ENCODE data around the gene QSOX2. TPM values are rescaled to one million over a fixed set of nuclear protein-coding genes. Genes with fewer than 3 reads are reported as not detected.

QSOX2 gene
- total and polyA plus RNA-seq, 2 experiments from 2014 or later, result 9.2 to 29.2 TPM

DNA sequence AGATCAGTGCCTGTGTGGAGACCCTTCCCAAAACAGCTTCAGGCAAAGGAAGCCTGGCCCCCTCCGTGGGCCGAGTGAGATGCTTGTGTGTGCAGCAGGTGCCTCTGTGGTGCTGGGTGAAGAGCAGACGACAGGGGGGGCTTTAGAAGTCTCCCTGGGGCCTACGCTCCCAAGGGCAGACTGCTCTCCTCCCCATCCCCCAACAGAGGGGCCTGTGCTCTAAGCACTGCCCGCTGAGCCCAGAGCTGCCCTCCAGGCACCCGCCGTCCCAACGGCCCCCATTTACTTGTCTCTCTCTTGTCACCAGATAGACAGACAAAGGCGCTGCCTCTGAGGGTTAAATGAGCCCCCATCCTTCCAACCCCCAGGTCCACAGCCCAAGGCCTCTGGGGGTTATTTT, 38.0 kb downstream of the QSOX2 start:
- Histone ChIP-seq H4K20me1 (replicated peaks; ENCODE audit: insufficient read depth) (peaks cover 16% of the 10 kb centered on the region), H3K79me2 (replicated peaks; ENCODE audit: insufficient read depth) (no peaks in the 10 kb centered on the region), H3K27me3 (ENCODE audit: insufficient read depth) (peaks cover 37% of the 10 kb centered on the region), H3K4me2 (no peak overlapping the region), H3K4me3 (no peak overlapping the region), H3K36me3 (ENCODE audit: insufficient read depth) (no peaks in the 10 kb centered on the region), H3K9me2 (ENCODE audit: insufficient read depth) (no peaks in the 10 kb centered on the region), H2AFZ (no peak overlapping the region), H3K27ac (ENCODE audit: low read depth) (no peak overlapping the region), H3F3A (replicated peaks; ENCODE audit: low read depth) (0 out of 2 replicates have a peak, but pooled peaks cover 2% of the 10 kb centered on the region), H3K4me1 (ENCODE audit: insufficient read depth) (no peaks in the 10 kb centered on the region; the same call in 1 of the 2 replicates)
- no peaks in the 10 kb centered on the region for H3K9me3 Mint-ChIP-seq
- no peak for DNase-seq (ENCODE audit: low spot score)
- H3K4me1 Mint-ChIP-seq, result peaks cover 7% of the 10 kb centered on the region; the same call in 2 of the 3 replicates
- no peak overlapping the region for H3K27ac Mint-ChIP-seq
- no peak for ATAC-seq
- H3K4me3 Mint-ChIP-seq, result no peak overlapping the region
- peaks cover 15% of the 10 kb centered on the region for H3K36me3 Mint-ChIP-seq (ENCODE audit: low read depth)
- TF ChIP-seq, protein P1, sequence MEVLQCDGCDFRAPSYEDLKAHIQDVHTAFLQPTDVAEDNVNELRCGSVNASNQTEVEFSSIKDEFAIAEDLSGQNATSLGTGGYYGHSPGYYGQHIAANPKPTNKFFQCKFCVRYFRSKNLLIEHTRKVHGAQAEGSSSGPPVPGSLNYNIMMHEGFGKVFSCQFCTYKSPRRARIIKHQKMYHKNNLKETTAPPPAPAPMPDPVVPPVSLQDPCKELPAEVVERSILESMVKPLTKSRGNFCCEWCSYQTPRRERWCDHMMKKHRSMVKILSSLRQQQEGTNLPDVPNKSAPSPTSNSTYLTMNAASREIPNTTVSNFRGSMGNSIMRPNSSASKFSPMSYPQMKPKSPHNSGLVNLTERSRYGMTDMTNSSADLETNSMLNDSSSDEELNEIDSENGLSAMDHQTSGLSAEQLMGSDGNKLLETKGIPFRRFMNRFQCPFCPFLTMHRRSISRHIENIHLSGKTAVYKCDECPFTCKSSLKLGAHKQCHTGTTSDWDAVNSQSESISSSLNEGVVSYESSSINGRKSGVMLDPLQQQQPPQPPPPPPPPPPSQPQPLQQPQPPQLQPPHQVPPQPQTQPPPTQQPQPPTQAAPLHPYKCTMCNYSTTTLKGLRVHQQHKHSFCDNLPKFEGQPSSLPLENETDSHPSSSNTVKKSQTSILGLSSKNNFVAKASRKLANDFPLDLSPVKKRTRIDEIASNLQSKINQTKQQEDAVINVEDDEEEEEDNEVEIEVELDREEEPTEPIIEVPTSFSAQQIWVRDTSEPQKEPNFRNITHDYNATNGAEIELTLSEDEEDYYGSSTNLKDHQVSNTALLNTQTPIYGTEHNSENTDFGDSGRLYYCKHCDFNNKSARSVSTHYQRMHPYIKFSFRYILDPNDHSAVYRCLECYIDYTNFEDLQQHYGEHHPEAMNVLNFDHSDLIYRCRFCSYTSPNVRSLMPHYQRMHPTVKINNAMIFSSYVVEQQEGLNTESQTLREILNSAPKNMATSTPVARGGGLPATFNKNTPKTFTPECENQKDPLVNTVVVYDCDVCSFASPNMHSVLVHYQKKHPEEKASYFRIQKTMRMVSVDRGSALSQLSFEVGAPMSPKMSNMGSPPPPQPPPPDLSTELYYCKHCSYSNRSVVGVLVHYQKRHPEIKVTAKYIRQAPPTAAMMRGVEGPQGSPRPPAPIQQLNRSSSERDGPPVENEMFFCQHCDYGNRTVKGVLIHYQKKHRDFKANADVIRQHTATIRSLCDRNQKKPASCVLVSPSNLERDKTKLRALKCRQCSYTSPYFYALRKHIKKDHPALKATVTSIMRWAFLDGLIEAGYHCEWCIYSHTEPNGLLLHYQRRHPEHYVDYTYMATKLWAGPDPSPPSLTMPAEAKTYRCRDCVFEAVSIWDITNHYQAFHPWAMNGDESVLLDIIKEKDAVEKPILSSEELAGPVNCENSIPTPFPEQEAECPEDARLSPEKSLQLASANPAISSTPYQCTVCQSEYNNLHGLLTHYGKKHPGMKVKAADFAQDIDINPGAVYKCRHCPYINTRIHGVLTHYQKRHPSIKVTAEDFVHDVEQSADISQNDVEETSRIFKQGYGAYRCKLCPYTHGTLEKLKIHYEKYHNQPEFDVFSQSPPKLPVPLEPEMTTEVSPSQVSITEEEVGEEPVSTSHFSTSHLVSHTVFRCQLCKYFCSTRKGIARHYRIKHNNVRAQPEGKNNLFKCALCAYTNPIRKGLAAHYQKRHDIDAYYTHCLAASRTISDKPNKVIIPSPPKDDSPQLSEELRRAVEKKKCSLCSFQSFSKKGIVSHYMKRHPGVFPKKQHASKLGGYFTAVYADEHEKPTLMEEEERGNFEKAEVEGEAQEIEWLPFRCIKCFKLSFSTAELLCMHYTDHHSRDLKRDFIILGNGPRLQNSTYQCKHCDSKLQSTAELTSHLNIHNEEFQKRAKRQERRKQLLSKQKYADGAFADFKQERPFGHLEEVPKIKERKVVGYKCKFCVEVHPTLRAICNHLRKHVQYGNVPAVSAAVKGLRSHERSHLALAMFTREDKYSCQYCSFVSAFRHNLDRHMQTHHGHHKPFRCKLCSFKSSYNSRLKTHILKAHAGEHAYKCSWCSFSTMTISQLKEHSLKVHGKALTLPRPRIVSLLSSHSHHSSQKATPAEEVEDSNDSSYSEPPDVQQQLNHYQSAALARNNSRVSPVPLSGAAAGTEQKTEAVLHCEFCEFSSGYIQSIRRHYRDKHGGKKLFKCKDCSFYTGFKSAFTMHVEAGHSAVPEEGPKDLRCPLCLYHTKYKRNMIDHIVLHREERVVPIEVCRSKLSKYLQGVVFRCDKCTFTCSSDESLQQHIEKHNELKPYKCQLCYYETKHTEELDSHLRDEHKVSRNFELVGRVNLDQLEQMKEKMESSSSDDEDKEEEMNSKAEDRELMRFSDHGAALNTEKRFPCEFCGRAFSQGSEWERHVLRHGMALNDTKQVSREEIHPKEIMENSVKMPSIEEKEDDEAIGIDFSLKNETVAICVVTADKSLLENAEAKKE (CRISPR knock-in tag; IDR thresholded peaks at IDR 0.05), result no peak
- no peak for TF ChIP-seq EZH2 (IDR thresholded peaks at IDR 0.05; ENCODE audit: low read depth, unreplicated experiment)
- TF ChIP-seq ZNF331 (CRISPR knock-in tag; IDR thresholded peaks at IDR 0.05; ENCODE audit: low read depth), result no peak
- TF ChIP-seq STAT1 (IDR thresholded peaks at IDR 0.05; ENCODE audit: unreplicated experiment), result no peak
- no peak for TF ChIP-seq EZH2phosphoT487 (IDR thresholded peaks at IDR 0.05; ENCODE audit: unreplicated experiment)
- no peak for TF ChIP-seq NANOG (IDR thresholded peaks at IDR 0.05; ENCODE audit: borderline replicate concordance)
- TF ChIP-seq CREB1 (CRISPR knock-in tag; IDR thresholded peaks at IDR 0.05; ENCODE audit: low read depth), result no peak
- TF ChIP-seq JUNB (IDR thresholded peaks at IDR 0.05; ENCODE audit: unreplicated experiment), result no peak
- no peak for TF ChIP-seq POLR2AphosphoS5 (IDR thresholded peaks at IDR 0.05; ENCODE audit: low read depth)
- TF ChIP-seq ZNF114 (CRISPR knock-in tag; IDR thresholded peaks at IDR 0.05), result no peak
- TF ChIP-seq, protein P2, sequence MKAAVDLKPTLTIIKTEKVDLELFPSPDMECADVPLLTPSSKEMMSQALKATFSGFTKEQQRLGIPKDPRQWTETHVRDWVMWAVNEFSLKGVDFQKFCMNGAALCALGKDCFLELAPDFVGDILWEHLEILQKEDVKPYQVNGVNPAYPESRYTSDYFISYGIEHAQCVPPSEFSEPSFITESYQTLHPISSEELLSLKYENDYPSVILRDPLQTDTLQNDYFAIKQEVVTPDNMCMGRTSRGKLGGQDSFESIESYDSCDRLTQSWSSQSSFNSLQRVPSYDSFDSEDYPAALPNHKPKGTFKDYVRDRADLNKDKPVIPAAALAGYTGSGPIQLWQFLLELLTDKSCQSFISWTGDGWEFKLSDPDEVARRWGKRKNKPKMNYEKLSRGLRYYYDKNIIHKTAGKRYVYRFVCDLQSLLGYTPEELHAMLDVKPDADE (IDR thresholded peaks at IDR 0.05), result no peak
- TF ChIP-seq, protein P3, sequence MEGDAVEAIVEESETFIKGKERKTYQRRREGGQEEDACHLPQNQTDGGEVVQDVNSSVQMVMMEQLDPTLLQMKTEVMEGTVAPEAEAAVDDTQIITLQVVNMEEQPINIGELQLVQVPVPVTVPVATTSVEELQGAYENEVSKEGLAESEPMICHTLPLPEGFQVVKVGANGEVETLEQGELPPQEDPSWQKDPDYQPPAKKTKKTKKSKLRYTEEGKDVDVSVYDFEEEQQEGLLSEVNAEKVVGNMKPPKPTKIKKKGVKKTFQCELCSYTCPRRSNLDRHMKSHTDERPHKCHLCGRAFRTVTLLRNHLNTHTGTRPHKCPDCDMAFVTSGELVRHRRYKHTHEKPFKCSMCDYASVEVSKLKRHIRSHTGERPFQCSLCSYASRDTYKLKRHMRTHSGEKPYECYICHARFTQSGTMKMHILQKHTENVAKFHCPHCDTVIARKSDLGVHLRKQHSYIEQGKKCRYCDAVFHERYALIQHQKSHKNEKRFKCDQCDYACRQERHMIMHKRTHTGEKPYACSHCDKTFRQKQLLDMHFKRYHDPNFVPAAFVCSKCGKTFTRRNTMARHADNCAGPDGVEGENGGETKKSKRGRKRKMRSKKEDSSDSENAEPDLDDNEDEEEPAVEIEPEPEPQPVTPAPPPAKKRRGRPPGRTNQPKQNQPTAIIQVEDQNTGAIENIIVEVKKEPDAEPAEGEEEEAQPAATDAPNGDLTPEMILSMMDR (conservative IDR thresholded peaks at IDR 0.05; ENCODE audit: low read depth in 2 of 2), result no peak
- TF ChIP-seq, protein P4, sequence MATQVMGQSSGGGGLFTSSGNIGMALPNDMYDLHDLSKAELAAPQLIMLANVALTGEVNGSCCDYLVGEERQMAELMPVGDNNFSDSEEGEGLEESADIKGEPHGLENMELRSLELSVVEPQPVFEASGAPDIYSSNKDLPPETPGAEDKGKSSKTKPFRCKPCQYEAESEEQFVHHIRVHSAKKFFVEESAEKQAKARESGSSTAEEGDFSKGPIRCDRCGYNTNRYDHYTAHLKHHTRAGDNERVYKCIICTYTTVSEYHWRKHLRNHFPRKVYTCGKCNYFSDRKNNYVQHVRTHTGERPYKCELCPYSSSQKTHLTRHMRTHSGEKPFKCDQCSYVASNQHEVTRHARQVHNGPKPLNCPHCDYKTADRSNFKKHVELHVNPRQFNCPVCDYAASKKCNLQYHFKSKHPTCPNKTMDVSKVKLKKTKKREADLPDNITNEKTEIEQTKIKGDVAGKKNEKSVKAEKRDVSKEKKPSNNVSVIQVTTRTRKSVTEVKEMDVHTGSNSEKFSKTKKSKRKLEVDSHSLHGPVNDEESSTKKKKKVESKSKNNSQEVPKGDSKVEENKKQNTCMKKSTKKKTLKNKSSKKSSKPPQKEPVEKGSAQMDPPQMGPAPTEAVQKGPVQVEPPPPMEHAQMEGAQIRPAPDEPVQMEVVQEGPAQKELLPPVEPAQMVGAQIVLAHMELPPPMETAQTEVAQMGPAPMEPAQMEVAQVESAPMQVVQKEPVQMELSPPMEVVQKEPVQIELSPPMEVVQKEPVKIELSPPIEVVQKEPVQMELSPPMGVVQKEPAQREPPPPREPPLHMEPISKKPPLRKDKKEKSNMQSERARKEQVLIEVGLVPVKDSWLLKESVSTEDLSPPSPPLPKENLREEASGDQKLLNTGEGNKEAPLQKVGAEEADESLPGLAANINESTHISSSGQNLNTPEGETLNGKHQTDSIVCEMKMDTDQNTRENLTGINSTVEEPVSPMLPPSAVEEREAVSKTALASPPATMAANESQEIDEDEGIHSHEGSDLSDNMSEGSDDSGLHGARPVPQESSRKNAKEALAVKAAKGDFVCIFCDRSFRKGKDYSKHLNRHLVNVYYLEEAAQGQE (IDR thresholded peaks at IDR 0.05; ENCODE audit: unreplicated experiment), result no peak
- H3K27me3 Mint-ChIP-seq (ENCODE audit: insufficient read depth, low read depth, poor library complexity), result peaks cover 34% of the 10 kb centered on the region
